Mesenchymal stem cell (in vitro differentiated cells and primary cell): ENCODE data around the gene MXRA7.

Experiments used
- DNase-seq: peaks from one replicate; pipeline ENCODE4 v3.0.0-alpha.2; 2013
- H2AFZ ChIP-seq: one replicate; pipeline ENCODE4 v1.6.1; 2013; ENCODE audit warnings: low read depth, mild to moderate bottlenecking, control low read depth, inconsistent platforms, low read length, moderate library complexity
- H2AK5ac ChIP-seq: 2 replicates; pipeline ENCODE4 v1.6.1; 2013; ENCODE audit warnings: low read length, moderate library complexity, mild to moderate bottlenecking, inconsistent platforms; ENCODE audit not compliant: severe bottlenecking
- H2BK120ac ChIP-seq: one replicate; pipeline ENCODE4 v1.6.1; 2013; ENCODE audit warnings: low read depth, mild to moderate bottlenecking, inconsistent platforms, low read length, moderate library complexity
- H2BK12ac ChIP-seq, 2 experiments: one replicate each; pipeline ENCODE4 v1.6.1; 2013; ENCODE audit warnings: inconsistent platforms in 2 of 2, low read length in 2 of 2, mild to moderate bottlenecking in 2 of 2, moderate library complexity in 2 of 2, control low read depth in 1 of 2
- H2BK15ac ChIP-seq: one replicate; pipeline ENCODE4 v1.6.1; 2013; ENCODE audit warnings: mild to moderate bottlenecking, low read depth, inconsistent platforms; ENCODE audit not compliant: poor library complexity, severe bottlenecking
- H2BK5ac ChIP-seq: 2 replicates; pipeline ENCODE4 v1.6.1; 2013; ENCODE audit warnings: low read depth, mild to moderate bottlenecking, low read length, control low read depth, inconsistent platforms; ENCODE audit not compliant: poor library complexity, severe bottlenecking
- H3K14ac ChIP-seq, 2 experiments: one replicate each; pipeline ENCODE4 v1.6.1; 2013; ENCODE audit warnings: inconsistent platforms in 2 of 2, low read length in 2 of 2, control low read depth in 1 of 2, mild to moderate bottlenecking in 1 of 2, moderate library complexity in 1 of 2
- H3K18ac ChIP-seq, 2 experiments: one replicate each; pipeline ENCODE4 v1.6.1; 2013; ENCODE audit warnings: inconsistent platforms in 2 of 2, low read length in 2 of 2, control low read depth in 1 of 2, low read depth in 1 of 2, mild to moderate bottlenecking in 1 of 2
- H3K23ac ChIP-seq, 2 experiments: one replicate each; pipeline ENCODE4 v1.6.1; 2013; ENCODE audit warnings: inconsistent platforms in 2 of 2, low read length in 2 of 2, mild to moderate bottlenecking in 2 of 2, moderate library complexity in 2 of 2, control low read depth in 1 of 2
- H3K27ac ChIP-seq: 2 replicates; pipeline ENCODE4 v1.5.1; 2013; ENCODE audit warnings: mild to moderate bottlenecking, moderate library complexity, low read length, control low read depth, inconsistent platforms; ENCODE audit not compliant: poor library complexity, severe bottlenecking
- H3K27me3 ChIP-seq, 2 experiments: 2 replicates each; pipeline versions ENCODE4 v1.6.1 to v1.7.0; 2013; ENCODE audit warnings: low read length in 2 of 2, mild to moderate bottlenecking in 2 of 2, moderate library complexity in 2 of 2, control low read depth in 1 of 2, inconsistent platforms in 1 of 2; ENCODE audit not compliant: control insufficient read depth in 1 of 2, insufficient read depth in 1 of 2
- H3K36me3 ChIP-seq, 2 experiments: 2 replicates each; pipeline versions ENCODE4 v1.6.1 to v1.7.0; 2013; ENCODE audit warnings: low read length in 2 of 2, control low read depth in 1 of 2, inconsistent platforms in 1 of 2, low read depth in 1 of 2, mild to moderate bottlenecking in 1 of 2; ENCODE audit not compliant: insufficient read depth in 2 of 2, control insufficient read depth in 1 of 2
- H3K4ac ChIP-seq, 2 experiments: one replicate each; pipeline ENCODE4 v1.6.1; 2013; ENCODE audit warnings: inconsistent platforms in 2 of 2, low read length in 2 of 2, mild to moderate bottlenecking in 2 of 2, moderate library complexity in 2 of 2, control low read depth in 1 of 2, low read depth in 1 of 2
- H3K4me1 ChIP-seq: 2 replicates; pipeline ENCODE4 v1.6.1; 2013; ENCODE audit warnings: low read depth, low read length, control low read depth; ENCODE audit not compliant: control insufficient read depth, insufficient read depth
- H3K4me2 ChIP-seq: 2 replicates; pipeline ENCODE4 v1.6.1; 2013; ENCODE audit warnings: low read length, mild to moderate bottlenecking, inconsistent platforms; ENCODE audit not compliant: poor library complexity, severe bottlenecking
- H3K4me3 ChIP-seq, 2 experiments: 2 replicates each; pipeline versions ENCODE4 v1.5.1 to v1.7.0; 2013; ENCODE audit warnings: low read length in 2 of 2, mild to moderate bottlenecking in 2 of 2, control low read depth in 1 of 2, low read depth in 1 of 2; ENCODE audit not compliant: insufficient read depth in 1 of 2
- H3K79me1 ChIP-seq: replicated peaks from 2 replicates; pipeline ENCODE4 v1.6.1; 2013; ENCODE audit warnings: mild to moderate bottlenecking, control low read depth, low read length, inconsistent platforms; ENCODE audit not compliant: poor library complexity, severe bottlenecking
- H3K9ac ChIP-seq: 2 replicates; pipeline ENCODE4 v1.7.0; 2013; ENCODE audit warnings: mild to moderate bottlenecking, low read length, moderate library complexity
- H3K9me3 ChIP-seq: 2 replicates; pipeline ENCODE4 v1.7.0; 2013; ENCODE audit warnings: mild to moderate bottlenecking, low read length; ENCODE audit not compliant: control insufficient read depth
- H4K8ac ChIP-seq: one replicate; pipeline ENCODE4 v1.6.1; 2013; ENCODE audit warnings: inconsistent platforms, mild to moderate bottlenecking, low read length, moderate library complexity
- H4K91ac ChIP-seq: one replicate; pipeline ENCODE4 v1.6.1; 2013; ENCODE audit warnings: mild to moderate bottlenecking, low read length, inconsistent platforms
- WGBS: methylation state at CpG from one replicate; pipeline ENCODE4 v1.1.7; 2013; ENCODE audit warnings: mixed read lengths; 5-methylcytosine and 5-hydroxymethylcytosine counted together

MXRA7 gene

GRCh38 chr17:76737676-76738467 is 27.1 kb upstream of the MXRA7 start, which contains the start of gene MFSD11:
MFSD11 (plus strand) TSS chr17:76738119; CDS start chr17:76738353, 234 bp downstream.
- Histone ChIP-seq H2AFZ (peak within 1 kb of the TSS; percentile 89), H3K9me3 (no peaks in the 10 kb centered on the region), H3K27ac (peak within 1 kb of the TSS; percentile 100), H3K18ac (peak within 1 kb of the TSS; percentile 99 to 100), H2BK120ac (peak within 1 kb of the TSS; percentile 98), H3K23ac (peak within 1 kb of the TSS in 1 of 2 experiments; percentile 96), H3K79me1 (peaks cover 7% of the 10 kb centered on the region), H4K8ac (peak within 1 kb of the TSS; percentile 98), H3K36me3 (peaks cover 12 to 50% of the 10 kb centered on the region in 2 experiments), H2AK5ac (peak within 1 kb of the TSS; percentile 8), H3K4ac (peak within 1 kb of the TSS; percentile 97 to 99), H3K9ac (peak within 1 kb of the TSS; percentile 95), H3K4me3 (peak within 1 kb of the TSS; percentile 95 to 100), H3K27me3 (no peaks in the 10 kb centered on the region), H2BK15ac (peak within 1 kb of the TSS; percentile 99), H4K91ac (peak within 1 kb of the TSS; percentile 93), H2BK5ac (peak within 1 kb of the TSS; percentile 98), H2BK12ac (peak within 1 kb of the TSS; percentile 84 to 93), H3K14ac (peak within 1 kb of the TSS in 1 of 2 experiments; percentile 100), H3K4me1 (peaks cover 2% of the 10 kb centered on the region), H3K4me2 (peak within 1 kb of the TSS; percentile 95)
- DNase-seq: peak; percentile 97
- WGBS: under 1% methylated on average over 54 of the region's 57 CpGs

GRCh38 chr17:76737082-76737675 is 26.4 kb upstream of the MXRA7 start, which contains the start of gene SRSF2:
SRSF2 (minus strand) TSS chr17:76737331; CDS start chr17:76737160, 171 bp downstream.
- peak within 1 kb of the TSS; percentile 98 for H4K8ac ChIP-seq
- H3K4me2 ChIP-seq: peak within 1 kb of the TSS; percentile 95
- peak within 1 kb of the TSS; percentile 84 to 93 for H2BK12ac ChIP-seq
- H3K27ac ChIP-seq: peak within 1 kb of the TSS; percentile 100
- peak within 1 kb of the TSS; percentile 98 for H2BK120ac ChIP-seq
- H3K9me3 ChIP-seq: no peaks in the 10 kb centered on the region
- H3K23ac ChIP-seq: peak within 1 kb of the TSS in 1 of 2 experiments; percentile 96
- under 1% methylated on average over 60 of the region's 60 CpGs for WGBS
- peak; percentile 99 for DNase-seq
- H3K27me3 ChIP-seq: no peaks in the 10 kb centered on the region
- H3K14ac ChIP-seq: peak within 1 kb of the TSS in 1 of 2 experiments; percentile 100
- H3K4me3 ChIP-seq: peak within 1 kb of the TSS; percentile 95 to 100
- H3K79me1 ChIP-seq: peaks cover 7% of the 10 kb centered on the region
- peaks cover 12 to 53% of the 10 kb centered on the region in 2 experiments for H3K36me3 ChIP-seq
- peak within 1 kb of the TSS; percentile 98 for H2BK5ac ChIP-seq
- H2BK15ac ChIP-seq: peak within 1 kb of the TSS; percentile 99
- peak within 1 kb of the TSS; percentile 97 to 99 for H3K4ac ChIP-seq
- peak within 1 kb of the TSS; percentile 8 for H2AK5ac ChIP-seq
- peak within 1 kb of the TSS; percentile 99 to 100 for H3K18ac ChIP-seq
- peak within 1 kb of the TSS; percentile 95 for H3K9ac ChIP-seq
- H2AFZ ChIP-seq: peak within 1 kb of the TSS; percentile 89
- peaks cover 2% of the 10 kb centered on the region for H3K4me1 ChIP-seq
- peak within 1 kb of the TSS; percentile 93 for H4K91ac ChIP-seq

- H3K23ac ChIP-seq: peak overlapping the region in 1 of 2 experiments; percentile 96
- H3K9me3 ChIP-seq: no peaks in the 10 kb centered on the region
- peak overlapping the region in 1 of 2 experiments; percentile 100 for H3K14ac ChIP-seq
- peaks cover 12 to 52% of the 10 kb centered on the region in 2 experiments for H3K36me3 ChIP-seq
- peak overlapping the region; percentile 74 for H3K4me2 ChIP-seq
- peaks cover 5% of the 10 kb centered on the region for H3K79me1 ChIP-seq
- peak overlapping the region; percentile 95 to 100 for H3K4me3 ChIP-seq
- H3K27me3 ChIP-seq: no peaks in the 10 kb centered on the region
- H3K4ac ChIP-seq: peak overlapping the region; percentile 90 to 99
- peak; percentile 76 for DNase-seq
- peaks cover 2% of the 10 kb centered on the region for H3K4me1 ChIP-seq
- H2BK15ac ChIP-seq: peak overlapping the region; percentile 99
- peak overlapping the region; percentile 86 for H3K27ac ChIP-seq
- peak overlapping the region; percentile 92 for H2BK5ac ChIP-seq
- H2AFZ ChIP-seq: no peak overlapping the region
- peak overlapping the region; percentile 8 for H2AK5ac ChIP-seq
- H4K91ac ChIP-seq: peak overlapping the region; percentile 93
- H3K18ac ChIP-seq: peak overlapping the region; percentile 99 to 100
- H3K9ac ChIP-seq: peak overlapping the region; percentile 95
- peak overlapping the region; percentile 98 for H2BK120ac ChIP-seq
- H2BK12ac ChIP-seq: peak overlapping the region; percentile 84 to 85
- H4K8ac ChIP-seq: peak overlapping the region; percentile 41
- WGBS: under 1% methylated on average over 96 of the region's 117 CpGs
These were observed 25.8 kb upstream of the MXRA7 start for GRCh38 chr17:76736349-76737081.
